Measurements from ENCODE around the gene MCRS1.
"Not testable (repeated sequence)": the region's sequence is repeated elsewhere in the genome, so short reads cannot be mapped to it uniquely, and the experiment has no call there.

DNA sequence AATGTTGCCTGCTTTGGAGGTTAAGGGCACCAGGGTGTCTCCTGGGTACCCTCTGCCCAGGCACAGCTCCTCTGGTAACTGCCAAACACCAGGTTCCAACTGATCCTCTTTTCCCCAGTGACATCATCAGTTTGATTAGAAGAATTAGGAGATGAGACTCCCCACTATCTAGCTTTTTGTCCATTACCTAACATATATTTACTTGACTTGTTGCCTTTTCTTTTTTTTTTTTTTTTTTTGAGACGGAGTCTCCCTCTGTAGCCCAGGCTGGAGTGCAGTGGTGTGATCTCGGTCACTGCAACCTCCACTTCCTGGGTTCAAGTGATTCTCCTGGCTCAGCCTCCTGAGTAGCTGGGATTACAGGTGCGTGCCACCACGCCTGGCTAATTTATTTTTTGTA lies 37.6 kb upstream of the MCRS1 start, which contains the start of gene FAM186B:
- TF ChIP-seq, protein P1, sequence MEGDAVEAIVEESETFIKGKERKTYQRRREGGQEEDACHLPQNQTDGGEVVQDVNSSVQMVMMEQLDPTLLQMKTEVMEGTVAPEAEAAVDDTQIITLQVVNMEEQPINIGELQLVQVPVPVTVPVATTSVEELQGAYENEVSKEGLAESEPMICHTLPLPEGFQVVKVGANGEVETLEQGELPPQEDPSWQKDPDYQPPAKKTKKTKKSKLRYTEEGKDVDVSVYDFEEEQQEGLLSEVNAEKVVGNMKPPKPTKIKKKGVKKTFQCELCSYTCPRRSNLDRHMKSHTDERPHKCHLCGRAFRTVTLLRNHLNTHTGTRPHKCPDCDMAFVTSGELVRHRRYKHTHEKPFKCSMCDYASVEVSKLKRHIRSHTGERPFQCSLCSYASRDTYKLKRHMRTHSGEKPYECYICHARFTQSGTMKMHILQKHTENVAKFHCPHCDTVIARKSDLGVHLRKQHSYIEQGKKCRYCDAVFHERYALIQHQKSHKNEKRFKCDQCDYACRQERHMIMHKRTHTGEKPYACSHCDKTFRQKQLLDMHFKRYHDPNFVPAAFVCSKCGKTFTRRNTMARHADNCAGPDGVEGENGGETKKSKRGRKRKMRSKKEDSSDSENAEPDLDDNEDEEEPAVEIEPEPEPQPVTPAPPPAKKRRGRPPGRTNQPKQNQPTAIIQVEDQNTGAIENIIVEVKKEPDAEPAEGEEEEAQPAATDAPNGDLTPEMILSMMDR (conservative IDR thresholded peaks at IDR 0.05; ENCODE audit: low read length), result not testable (repeated sequence)
- not testable (repeated sequence) for TF ChIP-seq EZH2phosphoT487 (IDR thresholded peaks at IDR 0.05; ENCODE audit: borderline replicate concordance, low read depth, low read length)

All from OCI-LY7 (cell line).